Inflammatory macrophage treated with lipopolysaccharide for 4 hours (primary cell): ENCODE data around the gene LCTL.

Source experiments
- DNase-seq: peaks from one replicate; pipeline ENCODE4 v3.0.0-alpha.2; 2020

LCTL gene

GRCh38 chr15:66498501-66499386 is 67.1 kb downstream of the LCTL start:
- DNase-seq, result peak; percentile 47
